Activated CD8-positive, alpha-beta T cell treated with anti-CD3 and anti-CD28 coated beads, Interleukin-2, amount 10 ng/mL, durations not matched to agents 7 days and 5 days (primary cell): ENCODE measurements around the gene DNAH5. TPM values are rescaled to one million over a fixed set of nuclear protein-coding genes. Genes with fewer than 3 reads are reported as not detected.

Experiments used
- ATAC-seq: fragments of 150-1000 bp; cut with Tn5 transposase; one replicate; pipeline ENCODE4 v1.10.0; 2021; ENCODE audit warnings: moderate library complexity
- CTCF ChIA-PET: fragments of 350-600 bp; sonication (Branson Sonifier 250); formaldehyde crosslinking; loops from one replicate; lab custom pipeline; 2021; ENCODE audit warnings: antibody characterized with exemption; lab: Charles Lee
- POLR2A ChIA-PET: fragments of 350-600 bp; sonication (Branson Sonifier 250); formaldehyde crosslinking; loops from one replicate; lab custom pipeline; 2021; ENCODE audit warnings: antibody characterized with exemption; lab: Charles Lee
- DNase-seq: peaks from one replicate; pipeline ENCODE4 v3.0.0-alpha.2; 2020
- H3K27ac Mint-ChIP-seq: one replicate; pipeline ENCODE4 v1.8.0; 2021; ENCODE audit warnings: mild to moderate bottlenecking, mixed read lengths
- H3K27me3 Mint-ChIP-seq: one replicate; pipeline ENCODE4 v1.8.0; 2021; ENCODE audit warnings: low read depth, mixed read lengths
- H3K36me3 Mint-ChIP-seq: one replicate; pipeline ENCODE4 v1.8.0; 2021; ENCODE audit warnings: low read depth, mixed read lengths
- H3K4me1 Mint-ChIP-seq: one replicate; pipeline ENCODE4 v1.8.0; 2021; ENCODE audit warnings: low read depth, mixed read lengths
- H3K4me3 Mint-ChIP-seq: one replicate; pipeline ENCODE4 v1.8.0; 2021; ENCODE audit warnings: mild to moderate bottlenecking, mixed read lengths
- H3K9me3 Mint-ChIP-seq: one replicate; pipeline ENCODE4 v1.8.0; 2022; ENCODE audit warnings: mixed read lengths; ENCODE audit not compliant: insufficient read depth
- total RNA-seq, 2 experiments: library from RNA; stranded (reverse); gene quantifications; one replicate each; pipeline ENCODE4 v1.2.3, GENCODE V29; 2021

DNAH5 gene
- total RNA-seq, 2 experiments from 2014 or later, result not detected

DNA sequence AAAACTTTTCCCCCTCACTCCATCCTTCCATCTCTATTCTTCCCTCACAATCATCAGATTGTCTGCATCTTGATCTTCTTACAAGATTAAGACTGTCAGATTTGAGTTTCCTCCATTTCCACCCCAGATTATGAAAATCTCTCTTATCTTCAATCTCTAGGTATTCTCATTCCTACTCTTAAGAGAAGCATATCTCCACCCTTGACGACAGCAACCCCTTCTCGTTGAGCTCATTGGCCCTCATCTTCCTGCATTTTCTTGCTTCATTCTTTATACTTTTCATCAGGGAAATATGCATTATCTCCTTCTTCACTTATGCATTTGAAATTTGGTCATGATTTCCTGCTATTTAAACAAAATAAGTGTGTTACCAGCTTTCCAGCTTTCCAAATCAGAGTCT lies 301.3 kb downstream of the DNAH5 start:
- no peak overlapping the region for H3K4me3 Mint-ChIP-seq
- H3K9me3 Mint-ChIP-seq, result no peaks in the 10 kb centered on the region
- H3K4me1 Mint-ChIP-seq, result no peaks in the 10 kb centered on the region
- ATAC-seq (no peak), DNase-seq (no peak)
- H3K36me3 Mint-ChIP-seq, result no peaks in the 10 kb centered on the region
- H3K27ac Mint-ChIP-seq, result no peak overlapping the region
- ChIA-PET CTCF (no interaction called here), POLR2A (no interaction called here)
- no peaks in the 10 kb centered on the region for H3K27me3 Mint-ChIP-seq

Other genes with a start within 250 kb of the DNAH5 start
- 1 to 10 TPM; 3.5 to 6.6 TPM for gene TRIO, start 198.7 kb upstream of the DNAH5 start, total RNA-seq